CD14-positive monocyte (primary cell): ENCODE data around the gene NAB1. TPM values are rescaled to one million over a fixed set of nuclear protein-coding genes. Genes with fewer than 3 reads are reported as not detected.

ENCODE experiments used
- DNase-seq, 3 donors: peaks; one replicate each; pipeline ENCODE4 v3.0.0-alpha.2; 2011 to 2022
- H2AFZ ChIP-seq: 2 replicates; pipeline ENCODE4 v1.6.0; 2012; ENCODE audit warnings: mild to moderate bottlenecking, low read depth, low read length, inconsistent platforms; ENCODE audit not compliant: insufficient read depth, poor library complexity, severe bottlenecking
- H3K27ac ChIP-seq, 2 donors: 1 replicate in 1 of 2; 2 replicates in 1 of 2; pipeline ENCODE4 v1.5.1; 2012 to 2013; ENCODE audit warnings: low read length in 2 of 2, control low read depth in 1 of 2, inconsistent platforms in 1 of 2, low read depth in 1 of 2, mild to moderate bottlenecking in 1 of 2
- H3K27me3 ChIP-seq, 2 donors: one replicate each; pipeline versions ENCODE4 v1.6.0 to v1.6.1; 2011 to 2013; ENCODE audit warnings: low read length in 2 of 2; ENCODE audit not compliant: control insufficient read depth in 2 of 2, insufficient read depth in 2 of 2
- H3K36me3 ChIP-seq, 2 donors: replicated peaks in 1 of 2; 1 replicate in 1 of 2; 2 replicates in 1 of 2; pipeline versions ENCODE4 v1.5.1 to v1.6.1; 2012 to 2013; ENCODE audit warnings: low read length in 2 of 2, control low read depth in 1 of 2, inconsistent platforms in 1 of 2, mild to moderate bottlenecking in 1 of 2; ENCODE audit not compliant: insufficient read depth in 2 of 2, control insufficient read depth in 1 of 2
- H3K4me1 ChIP-seq, 2 donors: 1 replicate in 1 of 2; 2 replicates in 1 of 2; pipeline versions ENCODE4 v1.5.1 to v1.6.1; 2012 to 2013; ENCODE audit warnings: low read length in 2 of 2, control low read depth in 1 of 2, inconsistent platforms in 1 of 2, mild to moderate bottlenecking in 1 of 2, moderate library complexity in 1 of 2; ENCODE audit not compliant: insufficient read depth in 2 of 2, control insufficient read depth in 1 of 2
- H3K4me2 ChIP-seq: replicated peaks from 2 replicates; pipeline ENCODE3; 2012; ENCODE audit warnings: low read length, moderate library complexity, mild to moderate bottlenecking; ENCODE audit not compliant: poor library complexity, severe bottlenecking; ENCODE audit errors: extremely low read depth
- H3K4me3 ChIP-seq, 3 experiments: fragments of 200-600 bp in 1 of 3; sonication (generic) in 1 of 3; replicated peaks in 1 of 3; 1 replicate in 2 of 3; 2 replicates in 1 of 3; pipeline ENCODE4 v1.5.1; 2011 to 2013; ENCODE audit warnings: low read length in 3 of 3, mild to moderate bottlenecking in 3 of 3, control low read depth in 2 of 3, low read depth in 2 of 3, inconsistent platforms in 1 of 3, moderate library complexity in 1 of 3
- H3K79me2 ChIP-seq: 2 replicates; pipeline ENCODE4 v1.6.0; 2012; ENCODE audit warnings: mild to moderate bottlenecking, control low read depth, inconsistent platforms, low read length, moderate library complexity; ENCODE audit not compliant: insufficient read depth
- H3K9ac ChIP-seq: 2 replicates; pipeline ENCODE4 v1.6.0; 2017; ENCODE audit warnings: low read length, mild to moderate bottlenecking; ENCODE audit not compliant: insufficient read depth, poor library complexity, severe bottlenecking
- H3K9me3 ChIP-seq, 2 donors: replicated peaks in 1 of 2; 1 replicate in 1 of 2; 2 replicates in 1 of 2; pipeline versions ENCODE4 v1.5.1 to v1.6.1; 2012 to 2013; ENCODE audit warnings: low read length in 2 of 2, control low read depth in 1 of 2; ENCODE audit not compliant: control insufficient read depth in 1 of 2, insufficient read depth in 1 of 2
- H4K20me1 ChIP-seq: 2 replicates; pipeline ENCODE4 v1.6.0; 2012; ENCODE audit warnings: mild to moderate bottlenecking, low read length, control low read depth, moderate library complexity; ENCODE audit not compliant: insufficient read depth
- H3K27ac Mint-ChIP-seq, 7 donors: one replicate each; pipeline ENCODE4 v1.8.0; 2020; ENCODE audit warnings: mild to moderate bottlenecking in 7 of 7, mixed read lengths in 7 of 7, moderate library complexity in 6 of 7, inconsistent platforms in 2 of 7
- H3K27me3 Mint-ChIP-seq, 3 donors: one replicate each; pipeline ENCODE4 v1.8.0; 2021 to 2022; ENCODE audit warnings: low read depth in 3 of 3, mild to moderate bottlenecking in 3 of 3, mixed read lengths in 3 of 3, moderate library complexity in 3 of 3, inconsistent platforms in 1 of 3
- H3K36me3 Mint-ChIP-seq, 2 donors: one replicate each; pipeline ENCODE4 v1.8.0; 2020; ENCODE audit warnings: mixed read lengths in 2 of 2, inconsistent platforms in 1 of 2, mild to moderate bottlenecking in 1 of 2
- H3K4me1 Mint-ChIP-seq: one replicate; pipeline ENCODE4 v1.8.0; 2020; ENCODE audit warnings: mild to moderate bottlenecking, mixed read lengths
- H3K4me3 Mint-ChIP-seq, 2 donors: one replicate each; pipeline ENCODE4 v1.8.0; 2020; ENCODE audit warnings: mild to moderate bottlenecking in 2 of 2, mixed read lengths in 2 of 2, moderate library complexity in 1 of 2
- H3K9me3 Mint-ChIP-seq, 7 donors: one replicate each; pipeline ENCODE4 v1.8.0; 2020 to 2022; ENCODE audit warnings: mixed read lengths in 7 of 7, mild to moderate bottlenecking in 6 of 7, moderate library complexity in 6 of 7, inconsistent platforms in 2 of 7
- WGBS: methylation state at CpG from one replicate; pipeline ENCODE4 v1.1.5; 2013; ENCODE audit warnings: missing lambda C conversion rate; ENCODE audit not compliant: insufficient coverage; 5-methylcytosine and 5-hydroxymethylcytosine counted together
- intact Hi-C, 2 donors: fragments of 100-400 bp; cut with micrococcal nuclease; formaldehyde crosslinking; loops; one replicate each; pipeline versions ENCODE4 v1.15.0 to v1.15.1; 2023
- polyA plus RNA-seq, 3 donors: library from polyadenylated mRNA; depleted of rRNA in 1 of 3; unstranded in 2 of 3; stranded (reverse) in 1 of 3; fragments of 300-500 nt in 2 of 3; fragments of >200 nt in 1 of 3; fragmentation: Illumina TruSeq in 2 of 3; gene quantifications; 1 replicate in 2 of 3; 2 replicates in 1 of 3; pipeline ENCODE4 v1.2.3, GENCODE V29; 2012 to 2021
- TF ChIP-seq, protein P1 (sequence below): fragments of 200-600 bp; IDR thresholded peaks from one replicate; pipeline ENCODE4 v1.8.0; 2022; ENCODE audit warnings: antibody characterized with exemption, mild to moderate bottlenecking

The NAB1 gene
- polyA plus RNA-seq, 3 donors = 2.9 to 15.5 (median 3.1) TPM

DNA sequence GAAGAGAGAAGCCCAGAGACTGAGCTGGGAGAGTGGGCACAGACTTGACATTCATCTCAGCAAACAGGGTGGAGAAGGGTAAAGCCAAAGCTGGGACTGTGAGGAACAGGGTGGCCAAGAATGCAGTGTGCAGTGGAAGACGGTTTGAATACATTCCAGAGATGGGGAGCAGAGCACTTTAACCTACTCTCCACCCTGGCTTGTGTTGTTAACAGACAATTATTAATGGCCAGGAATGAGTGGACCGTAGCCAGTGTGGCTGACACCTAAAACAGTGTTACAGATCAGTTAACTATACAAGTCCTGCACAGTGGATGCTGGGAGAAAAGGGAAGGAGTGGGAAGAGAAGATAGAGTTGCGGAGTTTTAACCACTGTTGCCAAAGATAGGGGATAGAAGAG, 7.4 kb upstream of the NAB1 start:
- Mint-ChIP-seq H3K27ac (peak overlapping the region in 1 of 7 donors; percentile 52), H3K4me3 (no peak overlapping the region)
- no peak for DNase-seq

DNA sequence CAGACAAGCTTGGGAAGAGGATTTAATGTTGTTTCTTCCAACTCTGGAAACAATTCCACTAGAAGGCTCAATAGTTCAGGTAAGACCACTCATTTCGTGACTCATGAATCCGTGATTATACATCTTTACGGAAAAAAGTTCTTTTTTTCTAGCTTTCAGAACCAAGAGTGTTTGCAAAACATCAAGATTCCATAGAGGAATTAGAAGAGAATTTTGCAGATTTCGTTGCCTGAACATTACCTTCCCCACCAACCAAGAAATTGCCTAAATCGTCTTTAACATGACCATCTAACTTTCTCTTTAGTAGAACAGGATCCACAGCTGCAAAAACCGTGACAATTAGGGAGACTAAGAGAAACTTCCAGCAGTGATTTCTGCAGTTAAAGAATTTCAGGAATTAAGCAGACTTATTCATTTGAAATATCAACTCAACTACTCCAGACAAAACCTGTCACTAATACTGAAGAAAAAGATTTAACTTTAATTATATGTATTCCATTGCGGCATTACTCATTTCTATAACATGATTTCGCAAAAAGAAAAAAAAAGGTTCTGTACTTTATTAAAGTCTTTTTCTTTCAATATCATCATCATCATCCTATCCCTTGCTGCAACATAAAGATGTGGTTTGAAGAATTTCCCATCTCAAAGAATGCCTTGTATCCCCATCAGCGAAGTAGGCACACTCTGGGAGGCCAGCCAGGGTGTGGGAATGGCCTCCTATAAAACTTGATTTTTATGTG, 1.9 kb upstream of the NAB1 start:
- no peak overlapping the region for H3K4me2 ChIP-seq
- no CpG with 5 or more reads among the region's 9 CpGs for WGBS
- H3K9ac ChIP-seq = no peak overlapping the region
- H3K4me1 ChIP-seq = peaks cover 18 to 29% of the 10 kb centered on the region in 2 donors
- peak in 1 of 3 donors; percentile 12 for DNase-seq
- Mint-ChIP-seq H3K4me3 (no peak overlapping the region), H3K36me3 (no peaks in the 10 kb centered on the region), H3K9me3 (peaks cover 0 to 3% (median 0%) of the 10 kb centered on the region in 7 donors), H3K27me3 (peaks cover 0 to 3% (median 0%) of the 10 kb centered on the region in 3 donors), H3K27ac (peak overlapping the region in 3 of 7 donors; percentile 19 to 91 (median 56)), H3K4me1 (peaks cover 25% of the 10 kb centered on the region)
- H4K20me1 ChIP-seq = peaks cover 16% of the 10 kb centered on the region
- peaks cover 21% of the 10 kb centered on the region for H3K79me2 ChIP-seq
- no peaks in the 10 kb centered on the region for H3K27me3 ChIP-seq
- no peaks in the 10 kb centered on the region for H3K36me3 ChIP-seq
- H3K27ac ChIP-seq = no peak overlapping the region
- H3K4me3 ChIP-seq = no peak overlapping the region
- no peaks in the 10 kb centered on the region for H3K9me3 ChIP-seq
- TF ChIP-seq, protein P1, sequence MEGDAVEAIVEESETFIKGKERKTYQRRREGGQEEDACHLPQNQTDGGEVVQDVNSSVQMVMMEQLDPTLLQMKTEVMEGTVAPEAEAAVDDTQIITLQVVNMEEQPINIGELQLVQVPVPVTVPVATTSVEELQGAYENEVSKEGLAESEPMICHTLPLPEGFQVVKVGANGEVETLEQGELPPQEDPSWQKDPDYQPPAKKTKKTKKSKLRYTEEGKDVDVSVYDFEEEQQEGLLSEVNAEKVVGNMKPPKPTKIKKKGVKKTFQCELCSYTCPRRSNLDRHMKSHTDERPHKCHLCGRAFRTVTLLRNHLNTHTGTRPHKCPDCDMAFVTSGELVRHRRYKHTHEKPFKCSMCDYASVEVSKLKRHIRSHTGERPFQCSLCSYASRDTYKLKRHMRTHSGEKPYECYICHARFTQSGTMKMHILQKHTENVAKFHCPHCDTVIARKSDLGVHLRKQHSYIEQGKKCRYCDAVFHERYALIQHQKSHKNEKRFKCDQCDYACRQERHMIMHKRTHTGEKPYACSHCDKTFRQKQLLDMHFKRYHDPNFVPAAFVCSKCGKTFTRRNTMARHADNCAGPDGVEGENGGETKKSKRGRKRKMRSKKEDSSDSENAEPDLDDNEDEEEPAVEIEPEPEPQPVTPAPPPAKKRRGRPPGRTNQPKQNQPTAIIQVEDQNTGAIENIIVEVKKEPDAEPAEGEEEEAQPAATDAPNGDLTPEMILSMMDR = no peak
- intact Hi-C loops = loop anchor here (5.0 to 10.0 kb wide), 2 partner anchors 112 to 115 kb away; partner anchors contain the start of gene NEMP2 (in 2 of the 2)
- H2AFZ ChIP-seq = no peak overlapping the region

More for the DNA sequence above, 7.4 kb upstream of the NAB1 start:
- no peak overlapping the region for H3K27ac ChIP-seq
- TF ChIP-seq, protein P1 = no peak
- no peak overlapping the region for H3K9ac ChIP-seq
- peaks cover 0 to 3% (median 3%) of the 10 kb centered on the region in 3 donors for H3K27me3 Mint-ChIP-seq
- no peaks in the 10 kb centered on the region for H3K36me3 ChIP-seq
- H3K9me3 Mint-ChIP-seq = no peaks in the 10 kb centered on the region
- H3K9me3 ChIP-seq = no peaks in the 10 kb centered on the region
- WGBS = no CpG with 5 or more reads among the region's 3 CpGs
- intact Hi-C loops = loop anchor here in 1 of 2 donors (10.0 kb wide), 1 partner anchor 107 kb away; the partner anchor contains the start of gene NEMP2
- H3K4me1 Mint-ChIP-seq = peaks cover 18% of the 10 kb centered on the region
- no peak overlapping the region for H3K4me2 ChIP-seq
- no peaks in the 10 kb centered on the region for H3K27me3 ChIP-seq
- no peaks in the 10 kb centered on the region for H3K36me3 Mint-ChIP-seq
- no peak overlapping the region for H3K4me3 ChIP-seq
- H2AFZ ChIP-seq = no peak overlapping the region
- H3K4me1 ChIP-seq = peaks cover 5 to 8% of the 10 kb centered on the region in 2 donors
- no peaks in the 10 kb centered on the region for H4K20me1 ChIP-seq
- no peaks in the 10 kb centered on the region for H3K79me2 ChIP-seq
